HepG2 (cell line): ENCODE results near the gene BIRC6. TPM values are rescaled to one million over a fixed set of nuclear protein-coding genes. Genes with fewer than 3 reads are reported as not detected.

Experiments
- EED ChIP-seq: sonication (generic); formaldehyde crosslinking; IDR thresholded peaks from 2 replicates; pipeline ENCODE4 v1.5.0; 2020; ENCODE audit warnings: mild to moderate bottlenecking, missing genetic modification reagents
- GFI1 ChIP-seq: sonication (generic); formaldehyde crosslinking; IDR thresholded peaks from 2 replicates; pipeline ENCODE4 v1.5.0; 2020; ENCODE audit warnings: missing genetic modification reagents, mild to moderate bottlenecking, borderline replicate concordance
- HNRNPLL ChIP-seq: fragments of 200-400 bp; formaldehyde crosslinking; IDR thresholded peaks from 2 replicates; pipeline ENCODE4 v1.6.1; 2017; ENCODE audit warnings: mild to moderate bottlenecking, low read depth, low read length; ENCODE audit not compliant: poor library complexity, severe bottlenecking
- KLF9 ChIP-seq: IDR thresholded peaks from 2 replicates; pipeline ENCODE4 v1.6.1; 2016; ENCODE audit warnings: low read depth
- NFRKB ChIP-seq: fragments of 450-650 bp; IDR thresholded peaks from 2 replicates; pipeline ENCODE4 v1.6.1; 2017
- RARA ChIP-seq: IDR thresholded peaks from 2 replicates; pipeline ENCODE4 v1.6.1; 2016; ENCODE audit warnings: missing genetic modification reagents, missing compliant biosample characterization
- SRF ChIP-seq: IDR thresholded peaks from 2 replicates; pipeline ENCODE4 v1.6.1; 2011; ENCODE audit warnings: mild to moderate bottlenecking, low read depth, low read length, moderate library complexity
- ZBTB20 ChIP-seq: sonication (generic); formaldehyde crosslinking; IDR thresholded peaks from 2 replicates; pipeline ENCODE4 v1.8.1; 2023; ENCODE audit warnings: missing genetic modification reagents, low read depth, mild to moderate bottlenecking, borderline replicate concordance
- ZBTB7A ChIP-seq: sonication (generic); formaldehyde crosslinking; IDR thresholded peaks from 2 replicates; pipeline ENCODE4 v1.8.0; 2022; ENCODE audit warnings: mild to moderate bottlenecking, missing genetic modification reagents
- ZBTB8A ChIP-seq: sonication (generic); formaldehyde crosslinking; IDR thresholded peaks from 2 replicates; pipeline ENCODE4 v1.4.0; 2020; ENCODE audit warnings: mild to moderate bottlenecking, low read depth, missing genetic modification reagents, borderline replicate concordance
- ZFYVE20 ChIP-seq: sonication (generic); formaldehyde crosslinking; IDR thresholded peaks from 2 replicates; pipeline ENCODE4 v1.8.0; 2023; ENCODE audit warnings: low read depth, mild to moderate bottlenecking, moderate library complexity, missing genetic modification reagents, borderline replicate concordance
- ZNF33A ChIP-seq: sonication (generic); formaldehyde crosslinking; IDR thresholded peaks from 2 replicates; pipeline ENCODE4 v1.5.1; 2020; ENCODE audit warnings: missing genetic modification reagents, mild to moderate bottlenecking, moderate library complexity, borderline replicate concordance
- ZNF552 ChIP-seq: sonication (generic); formaldehyde crosslinking; IDR thresholded peaks from 2 replicates; pipeline ENCODE4 v1.9.0; 2022; ENCODE audit warnings: missing genetic modification reagents, mild to moderate bottlenecking, borderline replicate concordance
- ZNF569 ChIP-seq: sonication (generic); formaldehyde crosslinking; IDR thresholded peaks from 2 replicates; pipeline ENCODE4 v1.5.0; 2020; ENCODE audit warnings: mild to moderate bottlenecking, missing genetic modification reagents, moderate library complexity, borderline replicate concordance
- ZNF879 ChIP-seq: sonication (generic); formaldehyde crosslinking; IDR thresholded peaks from 2 replicates; pipeline ENCODE4 v1.8.1; 2023; ENCODE audit warnings: missing genetic modification reagents
- polyA plus RNA-seq, 8 experiments: library from polyadenylated mRNA; depleted of rRNA in 3 of 8; stranded (reverse) in 7 of 8; unstranded in 1 of 8; fragments of >200 nt; fragmentation: Illumina TruSeq in 4 of 8; extraction: Trizol in 4 of 8; gene quantifications; 2 replicates each; pipeline versions ENCODE4 v1.2.1 to v1.2.3, GENCODE V29; 2011 to 2016; ENCODE audit warnings: low read depth in 4 of 8, missing spikeins in 1 of 8, mixed read lengths in 1 of 8; ENCODE audit not compliant: insufficient read depth in 1 of 8
- total RNA-seq, 5 experiments: library from RNA; depleted of rRNA; stranded (reverse); fragments of >200 nt; fragmentation: Illumina TruSeq; extraction: Trizol; gene quantifications; 2 replicates each; pipeline ENCODE4 v1.2.3, GENCODE V29; 2016; ENCODE audit warnings: low read depth in 1 of 5
- TF ChIP-seq, protein P1 (sequence below): sonication (generic); formaldehyde crosslinking; IDR thresholded peaks from 2 replicates; pipeline ENCODE4 v1.9.0; 2021; ENCODE audit warnings: missing genetic modification reagents, borderline replicate concordance
- TF ChIP-seq, protein P2 (sequence below): sonication (generic); formaldehyde crosslinking; IDR thresholded peaks from 2 replicates; pipeline ENCODE4 v1.8.1; 2023; ENCODE audit warnings: mild to moderate bottlenecking, moderate library complexity, missing genetic modification reagents
- TF ChIP-seq, protein P3 (sequence below): sonication (generic); formaldehyde crosslinking; IDR thresholded peaks from 2 replicates; pipeline ENCODE4 v1.4.0; 2020; ENCODE audit warnings: missing genetic modification reagents

Gene BIRC6
- total and polyA plus RNA-seq, 2 of the 13 experiments (the other 11 are each of a cell fraction or from before 2014, with no cell fraction given) = 65.6 to 120 TPM

DNA sequence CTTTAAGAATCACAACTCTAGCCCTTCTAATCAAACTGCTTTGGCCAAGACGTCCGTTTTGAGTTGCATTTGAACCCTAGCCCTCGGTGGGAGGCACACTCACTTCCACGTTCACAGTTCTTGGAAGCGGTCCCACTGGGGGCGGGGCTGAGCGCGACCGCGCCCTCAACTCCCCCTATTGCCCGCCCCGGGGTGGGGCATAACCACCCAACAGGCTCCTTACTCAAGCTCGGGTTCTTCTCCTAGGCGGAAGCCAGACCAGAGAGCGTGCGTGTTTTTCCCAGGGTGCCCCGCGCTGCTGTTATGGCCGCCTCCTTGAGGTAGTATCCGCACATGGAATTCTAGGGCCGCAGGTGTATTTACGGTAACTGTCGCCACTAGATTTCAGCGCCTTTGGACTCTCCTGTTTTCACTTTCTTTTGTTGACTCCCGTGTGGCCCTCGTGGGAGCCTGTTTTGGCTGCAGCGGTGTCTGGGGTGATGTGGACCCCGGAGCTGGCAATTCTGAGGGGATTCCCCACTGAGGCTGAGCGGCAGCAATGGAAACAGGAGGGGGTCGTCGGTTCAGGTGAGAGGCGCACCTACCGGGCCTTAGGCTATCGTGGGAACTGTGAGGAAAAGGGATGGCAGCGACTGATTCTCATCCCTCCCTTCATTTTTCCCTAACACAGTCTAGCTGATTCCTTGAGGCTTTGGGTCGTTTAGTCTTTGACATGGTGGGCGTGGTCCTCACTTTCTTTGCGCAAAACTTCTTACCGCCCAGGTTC lies 271.2 kb downstream of the BIRC6 start, which contains the start of gene TTC27 (continued):
- TF ChIP-seq, protein P1, sequence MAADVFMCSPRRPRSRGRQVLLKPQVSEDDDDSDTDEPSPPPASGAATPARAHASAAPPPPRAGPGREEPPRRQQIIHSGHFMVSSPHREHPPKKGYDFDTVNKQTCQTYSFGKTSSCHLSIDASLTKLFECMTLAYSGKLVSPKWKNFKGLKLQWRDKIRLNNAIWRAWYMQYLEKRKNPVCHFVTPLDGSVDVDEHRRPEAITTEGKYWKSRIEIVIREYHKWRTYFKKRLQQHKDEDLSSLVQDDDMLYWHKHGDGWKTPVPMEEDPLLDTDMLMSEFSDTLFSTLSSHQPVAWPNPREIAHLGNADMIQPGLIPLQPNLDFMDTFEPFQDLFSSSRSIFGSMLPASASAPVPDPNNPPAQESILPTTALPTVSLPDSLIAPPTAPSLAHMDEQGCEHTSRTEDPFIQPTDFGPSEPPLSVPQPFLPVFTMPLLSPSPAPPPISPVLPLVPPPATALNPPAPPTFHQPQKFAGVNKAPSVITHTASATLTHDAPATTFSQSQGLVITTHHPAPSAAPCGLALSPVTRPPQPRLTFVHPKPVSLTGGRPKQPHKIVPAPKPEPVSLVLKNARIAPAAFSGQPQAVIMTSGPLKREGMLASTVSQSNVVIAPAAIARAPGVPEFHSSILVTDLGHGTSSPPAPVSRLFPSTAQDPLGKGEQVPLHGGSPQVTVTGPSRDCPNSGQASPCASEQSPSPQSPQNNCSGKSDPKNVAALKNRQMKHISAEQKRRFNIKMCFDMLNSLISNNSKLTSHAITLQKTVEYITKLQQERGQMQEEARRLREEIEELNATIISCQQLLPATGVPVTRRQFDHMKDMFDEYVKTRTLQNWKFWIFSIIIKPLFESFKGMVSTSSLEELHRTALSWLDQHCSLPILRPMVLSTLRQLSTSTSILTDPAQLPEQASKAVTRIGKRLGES = no peak
- TF ChIP-seq HNRNPLL (peak; percentile 77), ZNF552 (CRISPR knock-in tag) (no peak), ZFYVE20 (CRISPR knock-in tag) (no peak), ZBTB20 (CRISPR knock-in tag) (no peak), SRF (peak; percentile 44; the same call in 1 of the 2 replicates), ZNF879 (no peak), ZNF569 (CRISPR knock-in tag) (no peak), KLF9 (CRISPR knock-in tag) (peak; percentile 94), ZBTB8A (no peak), GFI1 (CRISPR knock-in tag) (no peak), EED (no peak; the same call in 1 of the 2 replicates), ZNF33A (CRISPR knock-in tag) (no peak), RARA (no peak; the same call in 1 of the 2 replicates), NFRKB (no peak; the same call in 1 of the 2 replicates), ZBTB7A (CRISPR knock-in tag) (no peak)
- TF ChIP-seq, protein P2, sequence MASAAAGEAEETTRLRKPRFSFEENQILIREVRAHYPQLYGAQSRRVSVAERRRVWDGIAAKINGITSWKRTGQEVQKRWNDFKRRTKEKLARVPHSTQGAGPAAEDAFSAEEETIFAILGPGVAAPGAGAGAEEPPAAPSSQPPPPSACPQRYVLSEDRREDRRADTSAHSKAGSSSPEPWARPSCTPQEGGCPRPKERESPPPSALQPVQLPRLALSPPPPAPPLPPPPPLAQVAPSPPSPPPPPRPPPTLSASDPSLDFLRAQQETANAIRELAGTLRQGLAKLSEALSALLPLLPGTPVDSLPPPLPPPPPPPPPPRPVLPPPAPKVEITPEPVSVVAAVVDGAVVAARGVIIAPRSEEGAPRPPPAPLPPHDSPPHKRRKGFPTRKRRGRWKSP (CRISPR knock-in tag) = peak; percentile 74
- TF ChIP-seq, protein P3, sequence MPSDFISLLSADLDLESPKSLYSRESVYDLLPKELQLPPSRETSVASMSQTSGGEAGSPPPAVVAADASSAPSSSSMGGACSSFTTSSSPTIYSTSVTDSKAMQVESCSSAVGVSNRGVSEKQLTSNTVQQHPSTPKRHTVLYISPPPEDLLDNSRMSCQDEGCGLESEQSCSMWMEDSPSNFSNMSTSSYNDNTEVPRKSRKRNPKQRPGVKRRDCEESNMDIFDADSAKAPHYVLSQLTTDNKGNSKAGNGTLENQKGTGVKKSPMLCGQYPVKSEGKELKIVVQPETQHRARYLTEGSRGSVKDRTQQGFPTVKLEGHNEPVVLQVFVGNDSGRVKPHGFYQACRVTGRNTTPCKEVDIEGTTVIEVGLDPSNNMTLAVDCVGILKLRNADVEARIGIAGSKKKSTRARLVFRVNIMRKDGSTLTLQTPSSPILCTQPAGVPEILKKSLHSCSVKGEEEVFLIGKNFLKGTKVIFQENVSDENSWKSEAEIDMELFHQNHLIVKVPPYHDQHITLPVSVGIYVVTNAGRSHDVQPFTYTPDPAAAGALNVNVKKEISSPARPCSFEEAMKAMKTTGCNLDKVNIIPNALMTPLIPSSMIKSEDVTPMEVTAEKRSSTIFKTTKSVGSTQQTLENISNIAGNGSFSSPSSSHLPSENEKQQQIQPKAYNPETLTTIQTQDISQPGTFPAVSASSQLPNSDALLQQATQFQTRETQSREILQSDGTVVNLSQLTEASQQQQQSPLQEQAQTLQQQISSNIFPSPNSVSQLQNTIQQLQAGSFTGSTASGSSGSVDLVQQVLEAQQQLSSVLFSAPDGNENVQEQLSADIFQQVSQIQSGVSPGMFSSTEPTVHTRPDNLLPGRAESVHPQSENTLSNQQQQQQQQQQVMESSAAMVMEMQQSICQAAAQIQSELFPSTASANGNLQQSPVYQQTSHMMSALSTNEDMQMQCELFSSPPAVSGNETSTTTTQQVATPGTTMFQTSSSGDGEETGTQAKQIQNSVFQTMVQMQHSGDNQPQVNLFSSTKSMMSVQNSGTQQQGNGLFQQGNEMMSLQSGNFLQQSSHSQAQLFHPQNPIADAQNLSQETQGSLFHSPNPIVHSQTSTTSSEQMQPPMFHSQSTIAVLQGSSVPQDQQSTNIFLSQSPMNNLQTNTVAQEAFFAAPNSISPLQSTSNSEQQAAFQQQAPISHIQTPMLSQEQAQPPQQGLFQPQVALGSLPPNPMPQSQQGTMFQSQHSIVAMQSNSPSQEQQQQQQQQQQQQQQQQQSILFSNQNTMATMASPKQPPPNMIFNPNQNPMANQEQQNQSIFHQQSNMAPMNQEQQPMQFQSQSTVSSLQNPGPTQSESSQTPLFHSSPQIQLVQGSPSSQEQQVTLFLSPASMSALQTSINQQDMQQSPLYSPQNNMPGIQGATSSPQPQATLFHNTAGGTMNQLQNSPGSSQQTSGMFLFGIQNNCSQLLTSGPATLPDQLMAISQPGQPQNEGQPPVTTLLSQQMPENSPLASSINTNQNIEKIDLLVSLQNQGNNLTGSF (CRISPR knock-in tag) = no peak
